ENCODE data around the gene FOXN4. TPM values are rescaled to one million over a fixed set of nuclear protein-coding genes. Genes with fewer than 3 reads are reported as not detected.

The FOXN4 gene
- total RNA-seq, 1 donor from 2014 or later = not detected

GRCh38 chr12:109302770-109303169 lies 6.3 kb downstream of the FOXN4 start:
- DNase-seq (no peak), ATAC-seq (no peak)
- peaks cover 52% of the 10 kb centered on the region for H3K27me3 ChIP-seq
- H3K27ac ChIP-seq = no peak overlapping the region
- no peaks in the 10 kb centered on the region for H3K36me3 ChIP-seq
- no peaks in the 10 kb centered on the region for H3K4me1 ChIP-seq
- intact Hi-C loops (cut with DNase I) = no loop called here
- H3K4me3 ChIP-seq = no peak overlapping the region
- no peak for TF ChIP-seq CTCF (IDR thresholded peaks at IDR 0.05)
- H3K9me3 ChIP-seq = no peaks in the 10 kb centered on the region

GRCh38 chr12:109302358-109302757 lies 6.7 kb downstream of the FOXN4 start:
- Histone ChIP-seq H3K4me1 (no peaks in the 10 kb centered on the region), H3K36me3 (no peaks in the 10 kb centered on the region), H3K4me3 (no peak overlapping the region), H3K27ac (no peak overlapping the region), H3K27me3 (peaks cover 48% of the 10 kb centered on the region), H3K9me3 (no peaks in the 10 kb centered on the region)
- TF ChIP-seq CTCF (IDR thresholded peaks at IDR 0.05) = peak; percentile 9
- intact Hi-C loops (cut with DNase I) = no loop called here
- DNase-seq = no peak
- no peak for ATAC-seq

GRCh38 chr12:109301643-109302168 lies 7.4 kb downstream of the FOXN4 start:
- DNase-seq = no peak
- ATAC-seq = no peak
- H3K27me3 ChIP-seq = peaks cover 43% of the 10 kb centered on the region

GRCh38 chr12:109299849-109300248 lies 9.2 kb downstream of the FOXN4 start:
- no peak overlapping the region for H3K4me3 ChIP-seq
- no peaks in the 10 kb centered on the region for H3K4me1 ChIP-seq
- no peaks in the 10 kb centered on the region for H3K36me3 ChIP-seq
- intact Hi-C loops (cut with DNase I) = no loop called here
- no peaks in the 10 kb centered on the region for H3K9me3 ChIP-seq
- no peak for DNase-seq
- no peak for ATAC-seq
- no peak overlapping the region for H3K27ac ChIP-seq
- TF ChIP-seq CTCF (IDR thresholded peaks at IDR 0.05) = no peak
- H3K27me3 ChIP-seq = peaks cover 35% of the 10 kb centered on the region

More at GRCh38 chr12:109301643-109302168, 7.4 kb downstream of the FOXN4 start:
- Histone ChIP-seq H3K4me3 (no peak overlapping the region), H3K36me3 (no peaks in the 10 kb centered on the region), H3K9me3 (no peaks in the 10 kb centered on the region), H3K27ac (no peak overlapping the region), H3K4me1 (no peaks in the 10 kb centered on the region)
- intact Hi-C loops (cut with DNase I) = no loop called here
- no peak for TF ChIP-seq CTCF (IDR thresholded peaks at IDR 0.05)

GRCh38 chr12:109296431-109296830 lies 12.7 kb downstream of the FOXN4 start:
- TF ChIP-seq CTCF (IDR thresholded peaks at IDR 0.05) = no peak
- H3K9me3 ChIP-seq = no peaks in the 10 kb centered on the region
- intact Hi-C loops (cut with DNase I) = no loop called here
- H3K27me3 ChIP-seq = peaks cover 28% of the 10 kb centered on the region
- ATAC-seq = no peak
- H3K27ac ChIP-seq = no peak overlapping the region
- no peak for DNase-seq
- no peaks in the 10 kb centered on the region for H3K4me1 ChIP-seq
- H3K4me3 ChIP-seq = no peak overlapping the region
- no peaks in the 10 kb centered on the region for H3K36me3 ChIP-seq
